ENCODE measurements around the gene PCNX1.
A peak's percentile ranks its signal among the peaks of the same experiment; 100 is the strongest.
"Not testable (repeated sequence)": the region's sequence is repeated elsewhere in the genome, so short reads cannot be mapped to it uniquely, and the experiment has no call there.

PCNX1 gene

DNA sequence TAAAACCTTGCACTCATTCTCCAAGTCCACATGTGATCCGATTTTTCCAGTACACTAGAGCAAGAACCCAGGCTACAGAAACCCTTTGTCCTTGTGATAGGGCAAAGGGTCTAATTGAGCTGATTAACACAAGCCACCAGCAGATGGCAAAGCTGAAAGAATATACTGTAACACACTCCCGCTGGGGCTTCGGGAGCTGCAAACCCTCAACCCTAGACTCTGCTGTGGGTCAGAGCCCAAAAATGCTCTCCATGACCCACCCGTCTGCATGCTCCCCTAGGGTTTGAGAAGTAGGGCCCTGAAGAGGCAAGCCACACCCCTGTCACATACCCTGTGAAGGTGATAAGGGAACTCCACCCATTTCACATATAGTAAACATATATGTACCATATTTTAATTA lies 33.6 kb upstream of the PCNX1 start:
- DNase-seq (ENCODE audit: low read depth, low spot score) = no peak
- in situ Hi-C loops (cut with HindIII; ENCODE audit: low sequenced_read_pairs) = no loop called here
- TF ChIP-seq, protein P1, sequence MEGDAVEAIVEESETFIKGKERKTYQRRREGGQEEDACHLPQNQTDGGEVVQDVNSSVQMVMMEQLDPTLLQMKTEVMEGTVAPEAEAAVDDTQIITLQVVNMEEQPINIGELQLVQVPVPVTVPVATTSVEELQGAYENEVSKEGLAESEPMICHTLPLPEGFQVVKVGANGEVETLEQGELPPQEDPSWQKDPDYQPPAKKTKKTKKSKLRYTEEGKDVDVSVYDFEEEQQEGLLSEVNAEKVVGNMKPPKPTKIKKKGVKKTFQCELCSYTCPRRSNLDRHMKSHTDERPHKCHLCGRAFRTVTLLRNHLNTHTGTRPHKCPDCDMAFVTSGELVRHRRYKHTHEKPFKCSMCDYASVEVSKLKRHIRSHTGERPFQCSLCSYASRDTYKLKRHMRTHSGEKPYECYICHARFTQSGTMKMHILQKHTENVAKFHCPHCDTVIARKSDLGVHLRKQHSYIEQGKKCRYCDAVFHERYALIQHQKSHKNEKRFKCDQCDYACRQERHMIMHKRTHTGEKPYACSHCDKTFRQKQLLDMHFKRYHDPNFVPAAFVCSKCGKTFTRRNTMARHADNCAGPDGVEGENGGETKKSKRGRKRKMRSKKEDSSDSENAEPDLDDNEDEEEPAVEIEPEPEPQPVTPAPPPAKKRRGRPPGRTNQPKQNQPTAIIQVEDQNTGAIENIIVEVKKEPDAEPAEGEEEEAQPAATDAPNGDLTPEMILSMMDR (IDR thresholded peaks at IDR 0.05; ENCODE audit: low read depth, low read length) = no peak
- H3K4me3 ChIP-seq (ENCODE audit: low read depth, low read length) = no peak overlapping the region

DNA sequence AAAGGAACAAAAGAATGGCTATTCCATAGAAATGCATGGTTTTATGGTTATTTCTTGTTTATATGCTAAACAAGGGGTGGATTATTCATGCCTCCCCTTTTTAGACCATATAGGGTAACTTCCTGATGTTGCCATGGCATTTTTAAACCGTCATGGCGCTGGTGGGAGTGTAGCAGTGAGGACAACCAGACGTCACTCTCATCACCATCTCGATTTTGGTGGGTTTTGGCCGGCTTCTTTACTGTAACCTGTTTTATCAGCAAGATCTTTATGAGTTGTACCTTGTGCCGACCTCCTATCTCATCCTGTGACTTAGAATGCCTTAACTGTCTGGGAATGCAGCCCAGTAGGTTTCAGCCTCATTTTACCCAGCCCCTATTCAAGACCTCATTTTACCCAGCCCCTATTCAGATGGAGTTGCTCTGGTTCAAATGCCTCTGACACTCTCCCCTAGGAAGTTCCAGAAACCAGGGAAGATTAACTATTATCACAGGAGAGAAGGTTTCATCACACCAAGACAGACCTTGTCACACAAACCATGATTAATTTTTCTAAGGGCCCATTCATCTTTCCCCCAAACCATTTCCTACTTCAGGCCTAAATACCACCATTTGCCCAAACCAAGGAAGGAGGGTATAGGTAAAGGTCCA lies 31.3 kb upstream of the PCNX1 start:
- DNase-seq (ENCODE audit: low read depth, low spot score); H3K4me3 ChIP-seq (ENCODE audit: low read depth, low read length); in situ Hi-C loops (cut with HindIII; ENCODE audit: low sequenced_read_pairs): not testable (repeated sequence)

DNA sequence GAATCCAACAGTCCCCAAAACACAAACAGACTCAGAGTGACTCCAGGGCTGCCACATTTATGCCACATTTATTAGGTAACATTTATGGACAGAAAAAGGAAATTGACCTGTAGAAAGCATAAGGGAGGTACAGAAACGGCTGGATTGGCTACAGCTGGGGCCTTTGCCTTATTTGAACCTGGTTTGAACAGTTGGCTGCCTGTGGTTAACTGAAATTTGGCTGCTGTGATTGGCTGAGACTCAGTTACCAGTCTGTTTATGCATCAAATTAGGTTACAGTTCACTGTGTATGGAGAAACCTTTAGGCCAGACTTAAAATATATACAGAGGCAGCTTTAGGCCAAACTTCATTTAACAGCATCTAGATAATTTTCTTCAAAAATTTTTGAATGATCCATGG lies 27.8 kb upstream of the PCNX1 start:
- H3K4me3 ChIP-seq (ENCODE audit: low read depth, low read length) = no peak overlapping the region
- no peak for DNase-seq (ENCODE audit: low read depth, low spot score)
- in situ Hi-C loops (cut with HindIII; ENCODE audit: low sequenced_read_pairs) = no loop called here
- TF ChIP-seq, protein P1 (IDR thresholded peaks at IDR 0.05; ENCODE audit: low read depth, low read length) = no peak

DNA sequence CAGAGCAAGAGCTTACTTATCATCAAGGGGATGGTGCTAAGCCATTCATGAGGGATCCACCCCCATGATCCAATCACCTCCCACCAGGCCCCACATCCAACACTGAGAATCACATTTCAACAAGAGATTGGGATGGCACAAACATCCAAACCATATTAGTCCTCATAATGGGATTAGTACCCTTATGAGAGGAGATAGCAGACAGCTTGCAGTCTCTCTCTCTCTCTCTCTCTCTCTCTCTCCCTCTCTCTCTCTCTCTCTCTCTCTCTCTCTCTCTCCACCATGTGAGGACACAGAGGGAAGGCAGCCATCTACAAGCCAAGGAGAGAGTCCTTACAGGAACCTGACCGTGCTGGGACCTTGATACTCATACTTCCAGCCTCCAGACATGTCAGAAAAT lies 26.4 kb upstream of the PCNX1 start:
- DNase-seq (ENCODE audit: low read depth, low spot score); H3K4me3 ChIP-seq (ENCODE audit: low read depth, low read length); in situ Hi-C loops (cut with HindIII; ENCODE audit: low sequenced_read_pairs): not testable (repeated sequence)

DNA sequence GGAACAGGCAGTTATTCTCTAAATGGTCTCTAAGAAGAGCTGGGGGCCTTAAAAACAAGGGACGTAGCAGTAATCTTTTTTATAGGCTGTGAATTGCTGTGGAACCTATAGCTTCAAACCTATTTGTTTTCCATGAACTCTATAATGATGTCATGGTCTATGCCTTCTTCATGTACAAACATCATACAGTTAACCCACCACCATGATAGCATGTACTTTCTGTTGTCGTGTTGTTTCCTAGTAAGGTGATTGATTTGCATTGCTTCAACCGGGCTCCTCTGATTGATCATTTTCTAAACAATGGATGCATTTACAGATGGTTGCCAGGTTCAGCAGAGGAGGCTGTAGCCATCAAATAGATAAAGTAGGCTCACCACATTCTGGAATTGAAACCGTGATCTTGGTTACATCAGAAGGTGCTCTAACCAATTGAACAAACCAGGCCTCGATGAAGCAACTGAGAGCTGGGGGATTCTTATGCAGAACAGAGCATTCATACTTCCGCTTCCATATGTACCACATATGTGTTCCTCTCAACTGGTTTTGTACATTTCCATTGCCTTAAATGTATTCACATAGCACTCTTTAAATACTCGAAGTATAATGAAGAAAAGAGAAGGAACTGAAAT lies 25.6 kb upstream of the PCNX1 start:
- TF ChIP-seq, protein P1 (IDR thresholded peaks at IDR 0.05; ENCODE audit: low read depth, low read length) = no peak
- no peak overlapping the region for H3K4me3 ChIP-seq (ENCODE audit: low read depth, low read length)
- DNase-seq (ENCODE audit: low read depth, low spot score) = no peak
- in situ Hi-C loops (cut with HindIII; ENCODE audit: low sequenced_read_pairs) = no loop called here

DNA sequence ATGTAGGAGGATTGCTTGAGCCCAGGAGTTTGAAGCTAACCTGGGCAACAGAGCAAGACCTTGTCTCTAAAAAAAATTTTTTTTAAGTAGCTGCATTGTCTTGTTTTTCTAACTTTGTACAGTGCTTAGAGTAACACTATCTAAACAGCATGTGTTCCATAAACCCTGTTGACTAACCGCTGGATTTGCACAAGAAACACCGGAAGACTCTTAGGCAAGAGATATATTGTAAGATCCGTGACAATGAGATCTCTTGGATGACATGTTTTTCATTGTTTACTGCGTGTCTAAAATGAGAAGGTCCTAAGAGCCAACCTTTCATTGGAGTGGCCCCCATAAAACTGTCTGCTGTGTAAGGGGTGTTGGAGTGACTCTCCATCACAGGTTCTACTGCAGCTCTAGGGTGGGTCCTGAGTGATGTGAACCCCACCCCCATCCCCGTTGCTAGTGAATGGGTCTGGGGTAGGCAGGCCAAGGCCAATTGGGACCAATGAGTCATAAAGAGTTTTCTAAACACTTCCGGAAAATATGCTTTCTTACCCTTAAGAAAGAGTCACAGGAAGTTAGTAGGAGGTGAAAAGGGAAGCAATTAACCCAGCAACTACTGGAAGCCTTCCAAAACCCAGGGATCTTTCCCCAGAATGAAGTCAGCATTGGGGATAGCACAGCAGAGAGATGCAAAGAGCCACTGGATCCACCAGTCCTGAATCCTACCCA lies 24.3 kb upstream of the PCNX1 start:
- no peak overlapping the region for H3K4me3 ChIP-seq (ENCODE audit: low read depth, low read length)
- TF ChIP-seq, protein P1 (IDR thresholded peaks at IDR 0.05; ENCODE audit: low read depth, low read length) = no peak
- DNase-seq (ENCODE audit: low read depth, low spot score) = peak; percentile 62
- in situ Hi-C loops (cut with HindIII; ENCODE audit: low sequenced_read_pairs) = no loop called here

DNA sequence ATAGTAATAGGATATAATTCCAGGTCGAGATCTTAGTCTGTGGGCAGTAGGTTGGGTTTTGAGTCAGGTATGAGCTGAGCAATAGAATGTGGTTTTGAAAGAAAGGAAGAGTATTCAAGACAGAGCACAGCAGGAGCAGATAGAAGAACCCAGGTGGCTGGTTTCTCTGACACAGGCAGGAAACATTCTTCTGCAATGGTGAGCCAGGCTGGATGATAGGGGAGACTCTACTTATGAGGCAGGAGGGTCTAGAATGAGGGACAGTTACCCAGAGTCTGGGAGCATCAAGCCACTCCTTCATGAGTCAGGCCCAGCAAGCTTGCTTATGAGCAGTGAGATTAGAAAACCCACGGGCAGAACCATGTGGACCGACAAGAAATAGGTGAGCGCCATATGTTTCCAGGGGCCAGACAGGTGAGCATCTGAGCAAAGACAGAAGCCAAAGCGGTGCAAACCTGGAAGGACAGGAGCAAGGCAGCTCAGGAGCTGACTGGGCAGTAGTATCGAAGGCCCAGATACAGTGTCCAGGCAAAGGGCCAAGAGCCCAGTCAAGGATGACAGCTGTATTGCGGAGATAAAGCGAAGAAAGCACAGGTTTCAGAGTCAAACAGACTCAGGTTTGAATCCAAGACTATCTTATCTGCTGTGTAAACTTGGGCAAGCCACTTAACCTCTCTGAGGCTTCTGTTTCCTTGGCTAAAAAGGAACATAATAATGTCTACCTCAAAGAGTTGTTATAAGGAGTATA lies 22.5 kb upstream of the PCNX1 start:
- in situ Hi-C loops (cut with HindIII; ENCODE audit: low sequenced_read_pairs) = no loop called here
- no peak overlapping the region for H3K4me3 ChIP-seq (ENCODE audit: low read depth, low read length)
- TF ChIP-seq, protein P1 (IDR thresholded peaks at IDR 0.05; ENCODE audit: low read depth, low read length) = no peak
- no peak for DNase-seq (ENCODE audit: low read depth, low spot score)
